Endodermal cell (in vitro differentiated cells): ENCODE measurements around the gene VIL1. TPM values are rescaled to one million over a fixed set of nuclear protein-coding genes. Genes with fewer than 3 reads are reported as not detected.

Experiments used
- DNase-seq: peaks from one replicate; pipeline ENCODE4 v3.0.0-alpha.2; 2017
- H3K27ac ChIP-seq: 2 replicates; pipeline ENCODE4 v1.5.1; 2013; ENCODE audit warnings: mild to moderate bottlenecking, low read depth, low read length, moderate library complexity
- H3K27me3 ChIP-seq: 2 replicates; pipeline ENCODE4 v1.6.1; 2013; ENCODE audit warnings: mild to moderate bottlenecking, low read length, moderate library complexity; ENCODE audit not compliant: insufficient read depth, control insufficient read depth, poor library complexity, severe bottlenecking
- H3K36me3 ChIP-seq: 2 replicates; pipeline ENCODE4 v1.7.0; 2013; ENCODE audit warnings: mild to moderate bottlenecking, low read length, moderate library complexity; ENCODE audit not compliant: control insufficient read depth, insufficient read depth
- H3K4me1 ChIP-seq: one replicate; pipeline ENCODE4 v1.7.0; 2013; ENCODE audit warnings: low read length; ENCODE audit not compliant: control insufficient read depth, insufficient read depth
- H3K4me3 ChIP-seq: 2 replicates; pipeline ENCODE4 v1.5.1; 2013; ENCODE audit warnings: mild to moderate bottlenecking, low read length, moderate library complexity
- H3K9ac ChIP-seq: 2 replicates; pipeline ENCODE4 v1.6.1; 2013; ENCODE audit warnings: mild to moderate bottlenecking, low read length, moderate library complexity; ENCODE audit not compliant: poor library complexity, severe bottlenecking; ENCODE audit errors: extremely low read depth
- H3K9me3 ChIP-seq: 2 replicates; pipeline ENCODE4 v1.6.1; 2013; ENCODE audit warnings: mild to moderate bottlenecking, low read length, moderate library complexity; ENCODE audit not compliant: control insufficient read depth
- H3K27ac Mint-ChIP-seq: 2 replicates; pipeline ENCODE4 v1.8.0; 2020; ENCODE audit warnings: mixed read lengths
- H3K27me3 Mint-ChIP-seq: 2 replicates; pipeline ENCODE4 v1.8.0; 2021; ENCODE audit warnings: mild to moderate bottlenecking, mixed read lengths; ENCODE audit not compliant: insufficient read depth
- H3K36me3 Mint-ChIP-seq: 2 replicates; pipeline ENCODE4 v1.8.0; 2020; ENCODE audit warnings: low read depth, mixed read lengths
- H3K4me1 Mint-ChIP-seq: 2 replicates; pipeline ENCODE4 v1.8.0; 2020; ENCODE audit warnings: mixed read lengths
- H3K4me3 Mint-ChIP-seq: 2 replicates; pipeline ENCODE4 v1.8.0; 2020; ENCODE audit warnings: mild to moderate bottlenecking, moderate library complexity, mixed read lengths
- H3K9me3 Mint-ChIP-seq: 2 replicates; pipeline ENCODE4 v1.8.0; 2020; ENCODE audit warnings: mild to moderate bottlenecking, mixed read lengths
- CTCF ChIP-seq: fragments of 200-600 bp; sonication (generic); conservative IDR thresholded peaks from 2 replicates; pipeline ENCODE4 v1.5.0; 2021; ENCODE audit warnings: antibody characterized with exemption, mild to moderate bottlenecking
- WGBS, 2 experiments: methylation state at CpG; one replicate each; pipeline versions ENCODE4 v1.1.5 to v1.1.7; 2013; ENCODE audit warnings: missing lambda C conversion rate in 2 of 2, mixed read lengths in 1 of 2; ENCODE audit not compliant: insufficient coverage in 1 of 2, insufficient read length in 1 of 2; 5-methylcytosine and 5-hydroxymethylcytosine counted together
- total RNA-seq, 2 donors: library from RNA; stranded (reverse); fragmentation: NEBNext Ultra II Directional in 1 of 2; extraction: Animal tissue kit (Norgen Biotek cat#: 25700) in 1 of 2; gene quantifications; 2 replicates in 1 of 2; 3 replicates in 1 of 2; pipeline ENCODE4 v1.2.1, GENCODE V29; 2021

VIL1 gene
- total RNA-seq, 2 donors from 2014 or later: 70.2 to 83.1 TPM

DNA sequence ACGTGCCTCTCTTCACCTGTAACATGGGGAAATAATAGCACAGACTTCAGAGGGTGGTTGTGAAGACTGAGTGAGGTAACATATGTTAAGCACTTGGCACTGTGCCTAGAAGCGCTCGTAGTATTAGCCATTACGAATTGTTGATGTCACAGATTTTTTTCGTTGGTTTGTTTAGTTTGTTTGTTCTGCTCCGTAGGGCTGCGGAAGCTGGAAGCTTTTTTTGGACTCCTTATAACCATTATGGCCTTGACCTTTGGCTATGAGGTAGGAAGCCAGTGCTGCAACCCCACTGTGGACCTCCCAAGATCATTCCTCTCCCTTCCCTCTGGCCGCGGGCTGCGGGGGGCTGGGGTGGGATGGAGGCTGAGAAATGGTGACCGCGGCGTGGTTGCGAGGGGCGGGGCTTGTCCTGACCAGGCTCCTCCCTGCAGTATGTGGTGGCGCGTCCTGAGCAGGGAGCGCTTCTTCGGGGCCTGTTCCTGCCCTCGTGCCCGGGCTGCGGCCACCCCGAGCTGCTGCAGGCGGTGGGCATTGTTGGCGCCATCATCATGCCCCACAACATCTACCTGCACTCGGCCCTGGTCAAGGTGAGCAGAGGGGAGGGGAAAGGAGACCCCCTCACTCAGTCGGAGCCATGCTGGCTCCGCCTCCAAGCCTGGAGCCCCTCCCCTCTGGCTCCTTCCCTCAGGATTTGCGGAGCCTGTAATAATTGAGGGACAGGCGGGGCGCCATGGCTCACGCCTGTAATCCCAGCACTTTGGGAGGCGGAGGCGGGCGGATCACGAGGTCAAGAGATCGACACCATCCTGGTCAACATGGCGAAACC is 31.3 kb upstream of the VIL1 start:
- TF ChIP-seq CTCF: no peak
- Histone ChIP-seq H3K27me3 (no peaks in the 10 kb centered on the region), H3K9me3 (no peaks in the 10 kb centered on the region), H3K36me3 (no peaks in the 10 kb centered on the region), H3K9ac (no peak overlapping the region), H3K27ac (no peak overlapping the region), H3K4me1 (no peaks in the 10 kb centered on the region), H3K4me3 (peak overlapping the region; percentile 66)
- H3K27ac Mint-ChIP-seq: peak overlapping the region; percentile 89
- DNase-seq: peak; percentile 93
- no peaks in the 10 kb centered on the region for H3K9me3 Mint-ChIP-seq
- WGBS, 2 experiments: 22 to 31% methylated on average over 16 to 38 of the region's 38 CpGs
- H3K36me3 Mint-ChIP-seq: no peaks in the 10 kb centered on the region
- H3K27me3 Mint-ChIP-seq: peaks cover 38% of the 10 kb centered on the region
- peaks cover 1% of the 10 kb centered on the region for H3K4me1 Mint-ChIP-seq
- H3K4me3 Mint-ChIP-seq: peak overlapping the region; percentile 69

GRCh38 chr2:218389333-218390150 is 29.4 kb upstream of the VIL1 start:
- WGBS, 2 experiments: 91 to 97% methylated on average over 10 to 17 of the region's 17 CpGs
- H3K4me1 Mint-ChIP-seq: peaks cover 1% of the 10 kb centered on the region

More at GRCh38 chr2:218389333-218390150, 29.4 kb upstream of the VIL1 start:
- no peak for TF ChIP-seq CTCF
- Histone ChIP-seq H3K4me1 (no peaks in the 10 kb centered on the region), H3K27me3 (no peaks in the 10 kb centered on the region), H3K9ac (no peak overlapping the region), H3K27ac (no peak overlapping the region), H3K9me3 (no peaks in the 10 kb centered on the region), H3K36me3 (no peaks in the 10 kb centered on the region), H3K4me3 (no peak overlapping the region)
- no peak for DNase-seq
- H3K4me3 Mint-ChIP-seq: no peak overlapping the region
- H3K27me3 Mint-ChIP-seq: peaks cover 32% of the 10 kb centered on the region
- no peak overlapping the region for H3K27ac Mint-ChIP-seq
- no peaks in the 10 kb centered on the region for H3K9me3 Mint-ChIP-seq
- H3K36me3 Mint-ChIP-seq: no peaks in the 10 kb centered on the region
